KMS-11 (cell line): Measurements from ENCODE around the gene MEX3A.
A peak's percentile ranks its signal among the peaks of the same experiment; 100 is the strongest.

Experiments
- H2AFZ ChIP-seq: fragments of 200-600 bp; sonication (generic); 2 replicates; pipeline ENCODE4 v1.6.1; 2016; ENCODE audit warnings: antibody characterized with exemption, mixed run types, low read depth
- H3K27ac ChIP-seq: fragments of 200-600 bp; sonication (generic); 2 replicates; pipeline ENCODE4 v1.6.1; 2016; ENCODE audit warnings: mild to moderate bottlenecking, mixed run types
- H3K27me3 ChIP-seq: fragments of 200-600 bp; sonication (generic); 2 replicates; pipeline ENCODE4 v1.6.1; 2017; ENCODE audit warnings: mild to moderate bottlenecking, low read depth, mixed run types, moderate library complexity; ENCODE audit not compliant: insufficient read depth
- H3K36me3 ChIP-seq: fragments of 200-600 bp; sonication (generic); 2 replicates; pipeline ENCODE4 v1.6.1; 2017; ENCODE audit warnings: mild to moderate bottlenecking, mixed run types; ENCODE audit not compliant: insufficient read depth
- H3K4me1 ChIP-seq: fragments of 200-600 bp; sonication (generic); 2 replicates; pipeline ENCODE4 v1.6.1; 2016; ENCODE audit warnings: mild to moderate bottlenecking, low read depth, mixed run types; ENCODE audit not compliant: poor library complexity, severe bottlenecking
- H3K4me2 ChIP-seq: fragments of 200-600 bp; sonication (generic); 2 replicates; pipeline ENCODE4 v1.7.0; 2016; ENCODE audit warnings: mild to moderate bottlenecking, mixed run types
- H3K4me3 ChIP-seq: fragments of 200-600 bp; sonication (generic); IDR thresholded peaks from 2 replicates; pipeline ENCODE4 v1.6.1; 2017; ENCODE audit warnings: low read depth, low read length, mixed read lengths; ENCODE audit not compliant: insufficient read depth
- H3K79me2 ChIP-seq: fragments of 200-600 bp; sonication (generic); 2 replicates; pipeline ENCODE4 v1.6.1; 2016; ENCODE audit warnings: low read depth, mixed run types; ENCODE audit not compliant: insufficient read depth
- H3K9ac ChIP-seq: fragments of 200-600 bp; sonication (generic); 2 replicates; pipeline ENCODE4 v1.6.1; 2016; ENCODE audit warnings: mild to moderate bottlenecking, mixed run types
- H4K20me1 ChIP-seq: fragments of 200-600 bp; sonication (generic); 2 replicates; pipeline ENCODE4 v1.6.1; 2016; ENCODE audit warnings: mild to moderate bottlenecking, mixed run types; ENCODE audit not compliant: insufficient read depth
- TF ChIP-seq, protein P1 (sequence below): fragments of 200-600 bp; sonication (generic); conservative IDR thresholded peaks from 2 replicates; pipeline ENCODE4 v1.6.1; 2017; ENCODE audit warnings: low read depth, mild to moderate bottlenecking, antibody characterized with exemption, low read length, moderate library complexity, mixed read lengths

MEX3A gene

DNA sequence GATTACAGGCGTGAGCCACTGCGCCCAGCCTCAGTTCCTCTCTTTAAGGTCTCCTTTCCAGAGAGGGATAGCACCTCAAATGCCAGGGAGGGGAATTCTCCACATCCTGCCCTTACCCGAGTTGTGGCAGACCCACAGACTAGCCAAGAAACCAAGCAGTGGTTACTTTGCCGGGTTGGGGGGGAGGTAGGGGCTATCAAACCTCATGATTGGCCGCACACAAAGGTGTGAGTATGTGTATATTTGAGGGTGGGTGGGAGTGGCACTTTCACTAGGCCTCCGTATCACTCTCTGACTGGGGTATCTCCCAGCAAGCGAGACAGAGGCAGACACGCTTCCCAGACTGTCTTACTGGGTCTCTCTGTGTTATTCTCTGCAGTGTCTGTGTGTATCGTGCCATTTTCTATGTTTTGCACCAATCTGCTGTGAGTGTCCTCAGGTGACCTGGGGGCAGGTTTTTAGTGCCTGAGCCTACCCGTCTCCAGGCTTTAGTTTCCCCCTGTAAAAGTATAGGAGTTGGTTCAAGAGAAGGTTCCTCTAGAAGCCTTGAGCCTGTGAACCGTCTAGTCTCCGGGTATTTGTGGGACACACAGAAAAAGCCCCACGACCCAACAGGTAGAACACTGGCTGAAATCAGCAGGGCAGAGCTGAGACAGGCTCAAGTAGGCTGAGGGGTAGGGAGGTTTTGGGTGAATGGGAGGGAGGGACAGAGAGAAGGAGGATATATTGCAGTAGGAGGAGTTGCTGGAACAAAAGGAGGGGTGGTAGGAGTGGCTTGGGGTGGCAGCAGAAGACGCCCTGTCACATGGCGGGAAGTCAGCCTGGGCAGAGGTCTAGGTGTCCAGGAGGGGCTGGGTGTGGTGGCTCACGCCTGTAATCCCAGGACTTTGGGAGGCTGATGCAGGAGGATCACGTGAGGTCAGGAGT, 42.6 kb upstream of the MEX3A start:
- Histone ChIP-seq H3K27me3 (no peaks in the 10 kb centered on the region), H3K4me2 (peak overlapping the region; percentile 92), H3K9ac (peak overlapping the region; percentile 7; the same call in 1 of the 2 replicates), H3K36me3 (no peaks in the 10 kb centered on the region), H3K4me3 (peak overlapping the region; percentile 44), H3K4me1 (peaks cover 100% of the 10 kb centered on the region), H3K79me2 (peaks cover 73% of the 10 kb centered on the region), H4K20me1 (no peaks in the 10 kb centered on the region), H2AFZ (no peak overlapping the region), H3K27ac (peak overlapping the region; percentile 90)
- TF ChIP-seq, protein P1, sequence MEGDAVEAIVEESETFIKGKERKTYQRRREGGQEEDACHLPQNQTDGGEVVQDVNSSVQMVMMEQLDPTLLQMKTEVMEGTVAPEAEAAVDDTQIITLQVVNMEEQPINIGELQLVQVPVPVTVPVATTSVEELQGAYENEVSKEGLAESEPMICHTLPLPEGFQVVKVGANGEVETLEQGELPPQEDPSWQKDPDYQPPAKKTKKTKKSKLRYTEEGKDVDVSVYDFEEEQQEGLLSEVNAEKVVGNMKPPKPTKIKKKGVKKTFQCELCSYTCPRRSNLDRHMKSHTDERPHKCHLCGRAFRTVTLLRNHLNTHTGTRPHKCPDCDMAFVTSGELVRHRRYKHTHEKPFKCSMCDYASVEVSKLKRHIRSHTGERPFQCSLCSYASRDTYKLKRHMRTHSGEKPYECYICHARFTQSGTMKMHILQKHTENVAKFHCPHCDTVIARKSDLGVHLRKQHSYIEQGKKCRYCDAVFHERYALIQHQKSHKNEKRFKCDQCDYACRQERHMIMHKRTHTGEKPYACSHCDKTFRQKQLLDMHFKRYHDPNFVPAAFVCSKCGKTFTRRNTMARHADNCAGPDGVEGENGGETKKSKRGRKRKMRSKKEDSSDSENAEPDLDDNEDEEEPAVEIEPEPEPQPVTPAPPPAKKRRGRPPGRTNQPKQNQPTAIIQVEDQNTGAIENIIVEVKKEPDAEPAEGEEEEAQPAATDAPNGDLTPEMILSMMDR: no peak

DNA sequence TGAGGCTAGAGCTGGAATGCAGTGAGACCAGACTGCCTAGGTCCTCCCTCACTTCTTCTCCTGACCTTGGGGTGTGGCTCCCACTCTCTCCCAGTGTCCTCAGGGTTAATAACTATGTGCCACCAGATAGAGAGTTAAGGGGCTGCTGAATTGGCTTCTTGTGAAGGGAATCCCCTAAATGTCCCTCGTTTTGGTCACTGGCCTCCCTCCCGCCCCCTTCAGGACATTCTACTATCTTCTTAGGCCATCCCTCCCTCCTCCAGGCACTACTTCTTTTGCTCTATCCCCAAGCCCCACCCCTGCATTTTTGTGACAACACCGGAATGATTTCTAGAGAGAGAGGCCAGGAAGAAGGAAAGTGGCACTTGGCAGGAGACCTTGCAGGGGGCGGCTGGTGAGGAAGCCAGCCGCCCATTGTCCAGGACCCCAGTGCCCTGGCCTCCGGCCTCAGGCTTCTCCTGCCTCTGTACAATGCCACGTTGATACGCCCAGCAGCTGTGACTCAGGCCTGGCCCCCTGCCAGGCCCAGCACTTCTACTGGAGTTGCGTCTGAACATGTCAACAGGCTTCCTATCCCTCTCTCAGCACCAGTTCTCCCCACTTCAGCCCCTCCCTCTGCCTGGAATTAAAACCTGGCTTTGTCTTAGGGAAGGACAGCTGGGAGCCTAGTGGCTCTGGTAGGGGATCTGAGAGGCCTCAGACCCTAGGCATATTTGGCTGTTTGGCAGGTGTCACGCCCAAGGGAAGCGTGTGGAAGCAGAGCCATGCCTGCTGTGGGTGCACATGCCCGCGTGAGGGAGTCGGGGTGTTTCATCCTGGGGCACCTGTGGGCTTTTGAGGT, 41.3 kb upstream of the MEX3A start:
- Histone ChIP-seq H3K4me2 (peak overlapping the region; percentile 92), H2AFZ (peak overlapping the region; percentile 2; the same call in 1 of the 2 replicates), H3K27ac (peak overlapping the region; percentile 90), H3K4me1 (peaks cover 100% of the 10 kb centered on the region), H4K20me1 (no peaks in the 10 kb centered on the region), H3K79me2 (peaks cover 72% of the 10 kb centered on the region), H3K27me3 (no peaks in the 10 kb centered on the region), H3K36me3 (no peaks in the 10 kb centered on the region), H3K9ac (peak overlapping the region; percentile 46; the same call in 1 of the 2 replicates), H3K4me3 (no peak overlapping the region)
- TF ChIP-seq, protein P1: peak; percentile 78

DNA sequence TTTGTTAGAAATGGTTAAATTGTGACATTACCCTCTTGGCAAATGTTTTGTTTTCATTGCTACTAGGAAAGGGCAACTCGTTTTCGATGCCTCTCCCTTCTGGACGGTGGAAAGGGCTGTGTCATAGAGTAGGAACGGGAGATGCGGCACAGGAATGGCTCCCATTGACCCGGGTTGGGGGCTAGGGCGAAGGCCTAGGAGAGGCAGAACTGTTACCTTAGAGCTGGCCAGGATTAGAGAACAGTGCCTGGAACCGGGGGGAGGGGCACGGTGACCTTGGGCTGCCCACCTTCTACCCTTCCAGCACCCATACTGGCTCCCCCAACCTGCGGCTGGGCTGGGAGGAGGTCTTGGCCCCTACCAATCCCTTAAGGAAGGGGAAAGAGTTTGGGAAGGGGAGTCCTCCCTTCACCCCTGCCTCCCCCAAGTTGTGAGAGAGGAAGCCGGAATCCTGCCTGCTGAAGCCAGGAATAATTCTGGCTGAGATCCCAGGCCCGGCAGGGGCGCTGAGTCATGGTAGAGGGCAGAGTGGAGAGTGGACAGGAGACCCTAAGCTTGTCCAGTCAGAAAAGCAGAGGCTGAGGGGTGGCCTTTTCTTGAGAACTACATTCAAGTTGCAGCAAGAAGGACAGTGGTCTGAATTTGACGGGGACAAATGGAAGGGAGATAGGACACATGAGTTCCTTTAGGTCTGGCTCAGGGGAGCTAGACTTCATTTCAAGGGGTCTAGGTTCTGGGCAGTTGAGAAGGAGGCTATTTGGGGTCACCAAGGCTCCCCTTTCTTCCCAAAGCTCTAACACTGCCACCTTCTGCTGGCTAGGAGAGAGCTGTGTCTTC, 40.5 kb upstream of the MEX3A start:
- Histone ChIP-seq H4K20me1 (no peaks in the 10 kb centered on the region), H3K9ac (peak overlapping the region; percentile 46; the same call in 1 of the 2 replicates), H3K79me2 (peaks cover 73% of the 10 kb centered on the region), H3K4me3 (no peak overlapping the region), H3K36me3 (no peaks in the 10 kb centered on the region), H3K27ac (peak overlapping the region; percentile 90), H3K4me1 (peaks cover 100% of the 10 kb centered on the region), H2AFZ (peak overlapping the region; percentile 2; the same call in 1 of the 2 replicates), H3K27me3 (no peaks in the 10 kb centered on the region), H3K4me2 (peak overlapping the region; percentile 92)
- TF ChIP-seq, protein P1: no peak

DNA sequence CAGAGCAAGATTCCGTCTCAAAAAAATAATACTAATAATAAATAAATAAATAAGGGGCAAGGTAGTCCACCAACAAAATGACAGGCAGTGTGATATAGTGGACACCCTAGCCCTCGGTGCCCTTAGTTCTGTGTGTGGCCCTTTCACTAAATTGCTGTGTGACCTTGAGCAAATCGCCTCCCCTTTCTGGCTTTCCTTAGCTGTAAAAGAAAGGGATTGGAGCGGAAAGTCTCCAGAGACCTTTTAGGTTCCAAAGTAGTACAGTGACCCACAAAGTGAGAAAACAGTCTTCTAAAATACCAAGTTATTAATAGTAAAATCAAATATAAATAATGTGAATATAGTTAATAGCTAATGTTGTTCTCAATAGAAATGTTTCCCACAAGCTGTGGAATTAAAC, 39.8 kb upstream of the MEX3A start:
- TF ChIP-seq, protein P1: no peak
- peak overlapping the region; percentile 90 for H3K27ac ChIP-seq
- peaks cover 78% of the 10 kb centered on the region for H3K79me2 ChIP-seq
- peaks cover 100% of the 10 kb centered on the region for H3K4me1 ChIP-seq
- H4K20me1 ChIP-seq: no peaks in the 10 kb centered on the region
- no peak overlapping the region; the same call in 1 of the 2 replicates for H3K9ac ChIP-seq
- H3K36me3 ChIP-seq: no peaks in the 10 kb centered on the region
- H3K27me3 ChIP-seq: no peaks in the 10 kb centered on the region
- H3K4me3 ChIP-seq: no peak overlapping the region
- H3K4me2 ChIP-seq: peak overlapping the region; percentile 92
- H2AFZ ChIP-seq: no peak overlapping the region
